EH (cell line): ENCODE data around the gene STK24.
A peak's percentile ranks its signal among the peaks of the same experiment; 100 is the strongest.

Experiments
- DNase-seq: peaks from one replicate; pipeline ENCODE4 v3.0.0-alpha.2; 2015; ENCODE audit warnings: low read depth

Gene STK24

GRCh38 chr13:98450539-98451111 is 126.3 kb downstream of the STK24 start:
- peak; percentile 30 for DNase-seq

GRCh38 chr13:98450026-98450425 is 126.9 kb downstream of the STK24 start:
- no peak for DNase-seq

- no peak for DNase-seq
Observed at GRCh38 chr13:98449273-98449672, 127.6 kb downstream of the STK24 start.

GRCh38 chr13:98448642-98448928 is 128.3 kb downstream of the STK24 start:
- no peak for DNase-seq

- DNase-seq = peak; percentile 48
Observed at GRCh38 chr13:98447881-98448641, 128.8 kb downstream of the STK24 start.

- DNase-seq = no peak
Observed at GRCh38 chr13:98447130-98447529, 129.8 kb downstream of the STK24 start.

GRCh38 chr13:98446234-98446621 is 130.7 kb downstream of the STK24 start:
- no peak for DNase-seq

- DNase-seq = peak; percentile 66
Observed at GRCh38 chr13:98445340-98446233, 131.3 kb downstream of the STK24 start.

- no peak for DNase-seq
Observed at GRCh38 chr13:98444381-98444780, 132.5 kb downstream of the STK24 start.

GRCh38 chr13:98443800-98444325 is 133.0 kb downstream of the STK24 start:
- DNase-seq = no peak

GRCh38 chr13:98443329-98443728 is 133.6 kb downstream of the STK24 start:
- peak; percentile 91 for DNase-seq

GRCh38 chr13:98442391-98443230 is 134.3 kb downstream of the STK24 start:
- no peak for DNase-seq

- no peak for DNase-seq
Observed at GRCh38 chr13:98441056-98441676, 135.7 kb downstream of the STK24 start.

GRCh38 chr13:98440390-98441055 is 136.4 kb downstream of the STK24 start:
- no peak for DNase-seq

- DNase-seq = no peak
Observed at GRCh38 chr13:98439896-98440295, 137.0 kb downstream of the STK24 start.

- no peak for DNase-seq
Observed at GRCh38 chr13:98439126-98439828, 137.6 kb downstream of the STK24 start.

- DNase-seq = no peak
Observed at GRCh38 chr13:98438246-98439125, 138.4 kb downstream of the STK24 start.

GRCh38 chr13:98436233-98436910 is 140.5 kb downstream of the STK24 start:
- DNase-seq = no peak

GRCh38 chr13:98435376-98435775 is 141.5 kb downstream of the STK24 start:
- no peak for DNase-seq
